GM23338 (cell line): Measurements from ENCODE around the gene UTP11. TPM values are rescaled to one million over a fixed set of nuclear protein-coding genes. Genes with fewer than 3 reads are reported as not detected.
A peak's percentile ranks its signal among the peaks of the same experiment; 100 is the strongest.

ENCODE experiments used
- ATAC-seq: fragments of 200-7000 bp; cut with Tn5 transposase; 3 replicates; pipeline ENCODE4 v1.9.1; 2020
- DNase-seq: peaks from one replicate; pipeline ENCODE4 v3.0.0-alpha.2; 2015; ENCODE audit warnings: low spot score
- H2AFZ ChIP-seq: fragments of 200-600 bp; sonication (generic); 2 replicates; pipeline ENCODE4 v1.8.0; 2016; ENCODE audit warnings: antibody characterized with exemption, mild to moderate bottlenecking, moderate library complexity
- H3F3A ChIP-seq: fragments of 200-600 bp; sonication (generic); replicated peaks from 2 replicates; pipeline ENCODE4 v1.8.0; 2017; ENCODE audit warnings: antibody characterized with exemption, mixed run types, low read depth
- H3K27ac ChIP-seq: fragments of 200-600 bp; sonication (generic); 2 replicates; pipeline ENCODE4 v1.6.1; 2016; ENCODE audit warnings: low read depth
- H3K27me3 ChIP-seq: fragments of 200-600 bp; sonication (generic); 2 replicates; pipeline ENCODE4 v1.8.0; 2016; ENCODE audit warnings: mild to moderate bottlenecking, mixed run types, moderate library complexity; ENCODE audit not compliant: insufficient read depth
- H3K36me3 ChIP-seq: fragments of 200-600 bp; sonication (generic); 2 replicates; pipeline ENCODE4 v1.8.0; 2016; ENCODE audit warnings: mild to moderate bottlenecking; ENCODE audit not compliant: insufficient read depth
- H3K4me1 ChIP-seq: fragments of 200-600 bp; sonication (generic); 2 replicates; pipeline ENCODE4 v1.8.0; 2016; ENCODE audit warnings: mild to moderate bottlenecking, moderate library complexity; ENCODE audit not compliant: insufficient read depth
- H3K4me2 ChIP-seq: fragments of 200-600 bp; sonication (generic); 2 replicates; pipeline ENCODE4 v1.7.1; 2017; ENCODE audit warnings: mixed run types
- H3K4me3 ChIP-seq: fragments of 200-600 bp; sonication (generic); 2 replicates; pipeline ENCODE4 v1.6.1; 2016; ENCODE audit warnings: mixed run types
- H3K79me2 ChIP-seq: fragments of 200-600 bp; sonication (generic); replicated peaks from 2 replicates; pipeline ENCODE4 v1.8.0; 2017; ENCODE audit warnings: mild to moderate bottlenecking; ENCODE audit not compliant: insufficient read depth
- H3K9me2 ChIP-seq: fragments of 200-600 bp; sonication (generic); 2 replicates; pipeline ENCODE4 v1.8.0; 2017; ENCODE audit not compliant: insufficient read depth
- H4K20me1 ChIP-seq: fragments of 200-600 bp; sonication (generic); replicated peaks from 2 replicates; pipeline ENCODE4 v1.8.0; 2017; ENCODE audit warnings: mild to moderate bottlenecking; ENCODE audit not compliant: insufficient read depth
- H3K27ac Mint-ChIP-seq: 2 replicates; pipeline ENCODE4 v1.8.0; 2020; ENCODE audit warnings: inconsistent platforms, mild to moderate bottlenecking, moderate library complexity, mixed read lengths
- H3K27me3 Mint-ChIP-seq: 3 replicates; pipeline ENCODE4 v1.8.0; 2022; ENCODE audit warnings: low read depth, mild to moderate bottlenecking, moderate library complexity, mixed read lengths, inconsistent platforms; ENCODE audit not compliant: insufficient read depth, poor library complexity
- H3K36me3 Mint-ChIP-seq: 3 replicates; pipeline ENCODE4 v1.8.0; 2021; ENCODE audit warnings: low read depth, mild to moderate bottlenecking, inconsistent platforms, moderate library complexity, mixed read lengths
- H3K4me1 Mint-ChIP-seq: 3 replicates; pipeline ENCODE4 v1.8.0; 2020; ENCODE audit warnings: mild to moderate bottlenecking, inconsistent platforms, mixed read lengths
- H3K4me3 Mint-ChIP-seq: 3 replicates; pipeline ENCODE4 v1.8.0; 2021; ENCODE audit warnings: moderate library complexity, mild to moderate bottlenecking, inconsistent platforms, mixed read lengths
- H3K9me3 Mint-ChIP-seq: 3 replicates; pipeline ENCODE4 v1.8.0; 2020; ENCODE audit warnings: moderate library complexity, mild to moderate bottlenecking, inconsistent platforms, mixed read lengths
- CREB1 ChIP-seq: fragments of 250-450 bp; sonication (Bioruptor Pico); IDR thresholded peaks from 2 replicates; pipeline ENCODE4 v1.5.0; 2020; ENCODE audit warnings: low read depth, mild to moderate bottlenecking, moderate library complexity
- EZH2phosphoT487 ChIP-seq: fragments of 200-600 bp; sonication (generic); IDR thresholded peaks from one replicate; pipeline ENCODE4 v1.8.1; 2018; ENCODE audit warnings: antibody characterized with exemption; ENCODE audit not compliant: unreplicated experiment
- JUNB ChIP-seq: IDR thresholded peaks from one replicate; pipeline ENCODE4 v1.6.1; 2016; ENCODE audit warnings: antibody characterized with exemption; ENCODE audit not compliant: unreplicated experiment
- NANOG ChIP-seq: IDR thresholded peaks from 2 replicates; pipeline ENCODE4 v1.6.1; 2016; ENCODE audit warnings: antibody characterized with exemption, borderline replicate concordance
- STAT1 ChIP-seq: IDR thresholded peaks from one replicate; pipeline ENCODE4 v1.6.1; 2016; ENCODE audit warnings: antibody characterized with exemption; ENCODE audit not compliant: unreplicated experiment
- ZNF114 ChIP-seq: fragments of 250-450 bp; sonication (Bioruptor Pico); IDR thresholded peaks from 2 replicates; pipeline ENCODE4 v1.5.0; 2020; ENCODE audit warnings: mild to moderate bottlenecking, moderate library complexity
- ZNF331 ChIP-seq: fragments of 250-450 bp; sonication (Bioruptor Pico); IDR thresholded peaks from 2 replicates; pipeline ENCODE4 v1.5.0; 2020; ENCODE audit warnings: low read depth, mild to moderate bottlenecking, moderate library complexity
- polyA plus RNA-seq: library from polyadenylated mRNA; unstranded; fragments of >200 nt; fragmentation: Nextera tagmentation; extraction: Ambion mirVana; gene quantifications from 2 replicates; pipeline ENCODE4 v1.2.1, GENCODE V29; 2016
- total RNA-seq: library from RNA; depleted of rRNA; stranded (reverse); fragments of >200 nt; shearing (Covaris generic); gene quantifications from 2 replicates; pipeline ENCODE4 v1.2.3, GENCODE V29; 2014
- TF ChIP-seq, protein P1 (sequence below), 2 experiments: fragments of 200-600 bp in 1 of 2; sonication (generic) in 1 of 2; conservative IDR thresholded peaks; 2 replicates each; pipeline versions ENCODE4 v1.5.1 to v1.6.1; 2016 to 2017; ENCODE audit warnings: antibody characterized with exemption in 2 of 2, low read depth in 2 of 2, mild to moderate bottlenecking in 2 of 2, moderate library complexity in 1 of 2
- TF ChIP-seq, protein P2 (sequence below): IDR thresholded peaks from one replicate; pipeline ENCODE4 v1.6.1; 2018; ENCODE audit warnings: antibody characterized with exemption; ENCODE audit not compliant: unreplicated experiment

The UTP11 gene
- total and polyA plus RNA-seq, 2 experiments from 2014 or later, result 67.8 to 105 TPM

DNA sequence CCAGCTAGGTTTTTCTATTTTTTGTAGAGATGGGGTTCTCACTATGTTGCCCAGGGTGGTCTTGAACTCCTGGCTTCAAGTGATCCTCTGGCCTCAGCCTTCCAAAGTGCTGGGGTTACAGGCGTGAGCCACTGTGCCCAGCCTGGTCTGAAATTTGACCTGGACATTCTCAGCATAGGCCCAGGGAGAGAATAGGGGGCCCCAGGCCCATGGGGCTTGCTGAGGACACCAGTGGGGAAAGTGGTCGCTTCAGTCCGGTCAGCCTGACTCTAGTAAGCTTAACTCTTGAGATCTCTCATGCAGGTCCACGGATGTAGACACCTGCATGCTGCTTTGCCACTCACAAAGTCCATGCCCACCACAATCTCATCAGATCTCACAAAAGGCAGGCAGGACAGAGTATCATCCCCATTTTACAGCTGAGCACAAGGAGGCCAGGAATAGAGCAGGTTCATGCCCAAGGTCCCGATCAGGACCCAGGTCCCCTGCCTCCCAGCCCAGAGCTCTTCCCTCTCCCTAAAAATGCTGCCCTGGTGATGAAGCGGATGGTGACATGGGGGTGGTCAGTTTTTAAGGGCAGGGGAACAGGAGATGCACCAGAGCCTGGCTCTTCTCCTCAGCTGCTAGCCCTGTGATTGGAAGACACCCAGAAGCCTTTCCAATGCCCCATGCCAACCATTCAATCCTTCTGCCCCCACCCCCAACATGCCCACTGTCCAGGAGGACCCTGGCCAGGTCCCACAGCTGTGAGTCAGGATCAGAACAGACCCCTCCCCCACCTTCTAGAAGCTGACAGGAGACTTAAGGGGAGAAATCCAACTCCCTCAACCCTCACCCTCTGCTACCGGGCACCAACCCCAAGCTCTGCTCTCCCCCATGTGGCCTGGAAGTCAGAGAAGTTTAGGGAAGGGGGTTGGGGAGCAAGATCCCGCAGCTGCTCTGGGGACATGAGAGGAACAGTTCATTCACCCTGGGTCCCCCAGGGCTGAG, 9.0 kb upstream of the UTP11 start:
- peaks cover 58% of the 10 kb centered on the region for H3K4me1 Mint-ChIP-seq
- peak; percentile 41 for DNase-seq
- H3K27me3 Mint-ChIP-seq, result peaks cover 22% of the 10 kb centered on the region
- Histone ChIP-seq H3K4me2 (peak overlapping the region; percentile 94), H3K4me1 (peaks cover 54% of the 10 kb centered on the region), H3K27ac (no peak overlapping the region), H3K27me3 (no peaks in the 10 kb centered on the region), H3K36me3 (0 out of 2 replicates have a peak, but pooled peaks cover 4% of the 10 kb centered on the region), H2AFZ (no peak overlapping the region), H4K20me1 (0 out of 2 replicates have a peak, but pooled peaks cover 7% of the 10 kb centered on the region), H3K9me2 (no peaks in the 10 kb centered on the region), H3K4me3 (peak overlapping the region; percentile 77), H3F3A (0 out of 2 replicates have a peak, but pooled peaks cover 16% of the 10 kb centered on the region), H3K79me2 (peaks cover 35% of the 10 kb centered on the region)
- TF ChIP-seq ZNF114 (no peak), JUNB (no peak), STAT1 (no peak), NANOG (no peak), EZH2phosphoT487 (no peak), ZNF331 (no peak), CREB1 (CRISPR knock-in tag) (no peak)
- TF ChIP-seq, protein P1, sequence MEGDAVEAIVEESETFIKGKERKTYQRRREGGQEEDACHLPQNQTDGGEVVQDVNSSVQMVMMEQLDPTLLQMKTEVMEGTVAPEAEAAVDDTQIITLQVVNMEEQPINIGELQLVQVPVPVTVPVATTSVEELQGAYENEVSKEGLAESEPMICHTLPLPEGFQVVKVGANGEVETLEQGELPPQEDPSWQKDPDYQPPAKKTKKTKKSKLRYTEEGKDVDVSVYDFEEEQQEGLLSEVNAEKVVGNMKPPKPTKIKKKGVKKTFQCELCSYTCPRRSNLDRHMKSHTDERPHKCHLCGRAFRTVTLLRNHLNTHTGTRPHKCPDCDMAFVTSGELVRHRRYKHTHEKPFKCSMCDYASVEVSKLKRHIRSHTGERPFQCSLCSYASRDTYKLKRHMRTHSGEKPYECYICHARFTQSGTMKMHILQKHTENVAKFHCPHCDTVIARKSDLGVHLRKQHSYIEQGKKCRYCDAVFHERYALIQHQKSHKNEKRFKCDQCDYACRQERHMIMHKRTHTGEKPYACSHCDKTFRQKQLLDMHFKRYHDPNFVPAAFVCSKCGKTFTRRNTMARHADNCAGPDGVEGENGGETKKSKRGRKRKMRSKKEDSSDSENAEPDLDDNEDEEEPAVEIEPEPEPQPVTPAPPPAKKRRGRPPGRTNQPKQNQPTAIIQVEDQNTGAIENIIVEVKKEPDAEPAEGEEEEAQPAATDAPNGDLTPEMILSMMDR (conservative IDR thresholded peaks at IDR 0.05; ENCODE audit: low read depth in 2 of 2), result no peak
- TF ChIP-seq, protein P2, sequence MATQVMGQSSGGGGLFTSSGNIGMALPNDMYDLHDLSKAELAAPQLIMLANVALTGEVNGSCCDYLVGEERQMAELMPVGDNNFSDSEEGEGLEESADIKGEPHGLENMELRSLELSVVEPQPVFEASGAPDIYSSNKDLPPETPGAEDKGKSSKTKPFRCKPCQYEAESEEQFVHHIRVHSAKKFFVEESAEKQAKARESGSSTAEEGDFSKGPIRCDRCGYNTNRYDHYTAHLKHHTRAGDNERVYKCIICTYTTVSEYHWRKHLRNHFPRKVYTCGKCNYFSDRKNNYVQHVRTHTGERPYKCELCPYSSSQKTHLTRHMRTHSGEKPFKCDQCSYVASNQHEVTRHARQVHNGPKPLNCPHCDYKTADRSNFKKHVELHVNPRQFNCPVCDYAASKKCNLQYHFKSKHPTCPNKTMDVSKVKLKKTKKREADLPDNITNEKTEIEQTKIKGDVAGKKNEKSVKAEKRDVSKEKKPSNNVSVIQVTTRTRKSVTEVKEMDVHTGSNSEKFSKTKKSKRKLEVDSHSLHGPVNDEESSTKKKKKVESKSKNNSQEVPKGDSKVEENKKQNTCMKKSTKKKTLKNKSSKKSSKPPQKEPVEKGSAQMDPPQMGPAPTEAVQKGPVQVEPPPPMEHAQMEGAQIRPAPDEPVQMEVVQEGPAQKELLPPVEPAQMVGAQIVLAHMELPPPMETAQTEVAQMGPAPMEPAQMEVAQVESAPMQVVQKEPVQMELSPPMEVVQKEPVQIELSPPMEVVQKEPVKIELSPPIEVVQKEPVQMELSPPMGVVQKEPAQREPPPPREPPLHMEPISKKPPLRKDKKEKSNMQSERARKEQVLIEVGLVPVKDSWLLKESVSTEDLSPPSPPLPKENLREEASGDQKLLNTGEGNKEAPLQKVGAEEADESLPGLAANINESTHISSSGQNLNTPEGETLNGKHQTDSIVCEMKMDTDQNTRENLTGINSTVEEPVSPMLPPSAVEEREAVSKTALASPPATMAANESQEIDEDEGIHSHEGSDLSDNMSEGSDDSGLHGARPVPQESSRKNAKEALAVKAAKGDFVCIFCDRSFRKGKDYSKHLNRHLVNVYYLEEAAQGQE, result no peak
- peak overlapping the region; percentile 84; the same call in 1 of the 2 replicates for H3K27ac Mint-ChIP-seq
- H3K4me3 Mint-ChIP-seq, result peak overlapping the region; percentile 74
- peak; percentile 1; the same call in 1 of the 3 replicates for ATAC-seq
- H3K36me3 Mint-ChIP-seq, result peaks cover 3% of the 10 kb centered on the region
- H3K9me3 Mint-ChIP-seq, result no peaks in the 10 kb centered on the region
